Upper lobe of right lung (tissue), 1 donor: ENCODE results near the gene TSPAN4. TPM values are rescaled to one million over a fixed set of nuclear protein-coding genes. Genes with fewer than 3 reads are reported as not detected.

ENCODE experiments used
- ATAC-seq: fragments of 200-7000 bp; cut with Tn5 transposase; one replicate; pipeline ENCODE4 v1.9.1; 2020; ENCODE audit warnings: mild to moderate bottlenecking, moderate library complexity
- DNase-seq: peaks from one replicate; pipeline ENCODE4 v3.0.0-alpha.2; 2020
- H3K27ac ChIP-seq: fragments of 200-600 bp; one replicate; pipeline ENCODE4 v1.8.0; 2022
- H3K27me3 ChIP-seq: fragments of 200-600 bp; one replicate; pipeline ENCODE4 v1.8.0; 2022; ENCODE audit warnings: mild to moderate bottlenecking
- H3K36me3 ChIP-seq: fragments of 200-600 bp; one replicate; pipeline ENCODE4 v1.8.0; 2022
- H3K4me1 ChIP-seq: fragments of 200-600 bp; one replicate; pipeline ENCODE4 v1.8.0; 2022
- H3K4me3 ChIP-seq: fragments of 200-600 bp; one replicate; pipeline ENCODE4 v1.8.0; 2022; ENCODE audit warnings: mild to moderate bottlenecking
- H3K9me3 ChIP-seq: fragments of 200-600 bp; one replicate; pipeline ENCODE4 v1.8.0; 2022
- intact Hi-C: fragments of 100-400 bp; cut with DNase I; formaldehyde crosslinking; loops from one replicate; pipeline ENCODE4 v1.11.0; 2022
- total RNA-seq: library from RNA; stranded (reverse); fragmentation: NEBNext Ultra II Directional; extraction: Animal tissue kit (Norgen Biotek cat#: 25700); gene quantifications from one replicate; pipeline ENCODE4 v1.2.1, GENCODE V29; 2021
- TF ChIP-seq, protein P1 (sequence below): fragments of 200-600 bp; IDR thresholded peaks from one replicate; pipeline ENCODE4 v1.8.0; 2022; ENCODE audit warnings: antibody characterized with exemption
- donor health status: DM: no; HTN: yes; CAD: no; lungs with severe emphysema.

Gene TSPAN4
- total RNA-seq, 1 donor from 2014 or later: 167 TPM

DNA sequence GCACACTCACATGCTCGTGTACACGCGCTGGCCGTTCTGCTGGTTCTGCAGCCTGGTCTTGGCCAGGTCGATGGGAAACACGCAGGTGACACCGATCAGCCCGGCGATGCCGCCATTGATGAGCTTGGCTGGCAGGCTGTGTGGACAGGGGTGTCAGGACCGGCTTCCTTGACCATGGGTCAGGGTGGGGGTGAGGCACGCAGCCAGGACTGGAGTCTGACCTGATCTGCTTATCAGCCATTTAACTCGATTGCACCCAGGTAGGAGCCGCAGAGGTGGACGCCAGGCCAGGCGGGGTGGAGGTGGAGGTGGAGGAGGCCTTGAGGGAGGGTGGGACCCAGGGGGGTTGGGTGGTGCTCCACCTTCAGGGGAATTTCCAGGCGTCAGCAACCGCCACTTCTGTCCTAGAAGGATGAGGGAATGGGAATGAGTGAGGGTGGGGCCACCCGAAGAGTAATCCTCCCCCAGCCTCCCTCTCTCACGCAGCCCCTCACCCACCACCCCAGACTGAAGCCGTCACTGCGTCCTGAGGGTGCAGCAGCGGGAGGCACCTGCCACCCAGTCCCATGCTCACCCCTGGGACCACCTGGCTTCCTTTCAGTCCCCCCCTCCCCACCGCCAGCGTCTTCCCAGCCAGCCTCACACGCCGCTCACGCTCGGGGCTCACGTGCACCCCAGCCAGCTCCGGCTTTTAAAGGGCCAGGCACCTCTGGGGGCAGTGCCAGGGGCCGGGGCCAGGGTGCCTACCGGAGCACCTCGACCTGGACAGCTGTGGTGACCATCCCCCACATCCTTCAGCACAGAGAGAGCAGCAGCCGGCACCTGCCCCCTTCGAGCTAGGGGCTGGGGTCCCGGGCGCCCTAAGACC is 47.7 kb upstream of the TSPAN4 start:
- Histone ChIP-seq H3K4me1 (peaks cover 22% of the 10 kb centered on the region), H3K36me3 (peaks cover 7% of the 10 kb centered on the region), H3K4me3 (peak overlapping the region; percentile 87), H3K27me3 (no peaks in the 10 kb centered on the region), H3K9me3 (no peaks in the 10 kb centered on the region), H3K27ac (peak overlapping the region; percentile 73)
- DNase-seq (no peak), ATAC-seq (peak; percentile 8)
- TF ChIP-seq, protein P1, sequence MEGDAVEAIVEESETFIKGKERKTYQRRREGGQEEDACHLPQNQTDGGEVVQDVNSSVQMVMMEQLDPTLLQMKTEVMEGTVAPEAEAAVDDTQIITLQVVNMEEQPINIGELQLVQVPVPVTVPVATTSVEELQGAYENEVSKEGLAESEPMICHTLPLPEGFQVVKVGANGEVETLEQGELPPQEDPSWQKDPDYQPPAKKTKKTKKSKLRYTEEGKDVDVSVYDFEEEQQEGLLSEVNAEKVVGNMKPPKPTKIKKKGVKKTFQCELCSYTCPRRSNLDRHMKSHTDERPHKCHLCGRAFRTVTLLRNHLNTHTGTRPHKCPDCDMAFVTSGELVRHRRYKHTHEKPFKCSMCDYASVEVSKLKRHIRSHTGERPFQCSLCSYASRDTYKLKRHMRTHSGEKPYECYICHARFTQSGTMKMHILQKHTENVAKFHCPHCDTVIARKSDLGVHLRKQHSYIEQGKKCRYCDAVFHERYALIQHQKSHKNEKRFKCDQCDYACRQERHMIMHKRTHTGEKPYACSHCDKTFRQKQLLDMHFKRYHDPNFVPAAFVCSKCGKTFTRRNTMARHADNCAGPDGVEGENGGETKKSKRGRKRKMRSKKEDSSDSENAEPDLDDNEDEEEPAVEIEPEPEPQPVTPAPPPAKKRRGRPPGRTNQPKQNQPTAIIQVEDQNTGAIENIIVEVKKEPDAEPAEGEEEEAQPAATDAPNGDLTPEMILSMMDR: no peak
- intact Hi-C loops: no loop called here

DNA sequence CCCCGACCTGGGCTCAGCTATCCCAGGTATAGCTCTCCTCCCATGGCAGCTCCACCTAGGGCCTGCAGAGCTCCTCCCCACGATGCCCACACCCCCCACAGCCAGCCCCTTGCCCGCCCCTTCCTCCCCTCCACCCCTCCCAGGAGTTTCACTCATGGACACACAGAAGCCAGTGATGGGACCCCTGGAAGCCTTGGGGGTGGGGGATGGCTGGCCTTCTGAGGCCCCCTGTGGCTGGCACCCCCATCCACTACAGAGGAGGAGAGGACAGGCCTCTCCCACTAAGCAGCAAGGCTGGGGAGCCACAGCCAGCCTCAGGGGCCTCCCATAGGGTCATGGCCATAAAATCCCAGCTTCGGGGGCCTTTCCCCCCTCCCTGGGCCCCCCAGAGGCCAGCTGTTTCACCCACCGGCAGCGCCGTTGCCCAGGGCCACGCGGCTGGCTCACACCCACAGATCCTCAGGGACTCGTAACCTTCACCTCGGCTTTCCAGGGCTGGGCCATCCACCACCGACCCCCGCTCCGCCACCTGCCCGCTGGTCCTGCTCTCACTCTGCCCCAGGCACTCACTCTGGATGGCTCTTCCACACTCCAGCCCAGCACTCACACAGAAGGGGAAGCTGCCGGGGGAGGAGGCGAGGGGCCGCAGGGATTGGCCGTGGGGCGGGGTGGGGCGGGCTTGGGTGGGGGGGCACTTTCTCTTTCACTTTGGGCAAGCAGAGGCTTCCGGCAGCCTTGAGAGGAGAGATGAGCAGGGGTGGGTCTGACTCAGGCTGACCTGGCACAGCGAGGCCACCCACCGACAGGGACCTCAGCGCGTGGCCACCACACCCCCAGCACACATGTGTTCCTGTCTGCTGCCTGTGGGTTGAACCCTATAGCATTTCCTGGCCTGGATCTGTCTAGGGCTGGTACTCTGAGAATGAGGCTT is 46.8 kb upstream of the TSPAN4 start:
- DNase-seq (peak; percentile 92), ATAC-seq (peak; percentile 75)
- Histone ChIP-seq H3K4me3 (peak overlapping the region; percentile 87), H3K27me3 (no peaks in the 10 kb centered on the region), H3K27ac (peak overlapping the region; percentile 73), H3K9me3 (no peaks in the 10 kb centered on the region), H3K4me1 (peaks cover 22% of the 10 kb centered on the region), H3K36me3 (peaks cover 7% of the 10 kb centered on the region)
- intact Hi-C loops: no loop called here
- TF ChIP-seq, protein P1: no peak

DNA sequence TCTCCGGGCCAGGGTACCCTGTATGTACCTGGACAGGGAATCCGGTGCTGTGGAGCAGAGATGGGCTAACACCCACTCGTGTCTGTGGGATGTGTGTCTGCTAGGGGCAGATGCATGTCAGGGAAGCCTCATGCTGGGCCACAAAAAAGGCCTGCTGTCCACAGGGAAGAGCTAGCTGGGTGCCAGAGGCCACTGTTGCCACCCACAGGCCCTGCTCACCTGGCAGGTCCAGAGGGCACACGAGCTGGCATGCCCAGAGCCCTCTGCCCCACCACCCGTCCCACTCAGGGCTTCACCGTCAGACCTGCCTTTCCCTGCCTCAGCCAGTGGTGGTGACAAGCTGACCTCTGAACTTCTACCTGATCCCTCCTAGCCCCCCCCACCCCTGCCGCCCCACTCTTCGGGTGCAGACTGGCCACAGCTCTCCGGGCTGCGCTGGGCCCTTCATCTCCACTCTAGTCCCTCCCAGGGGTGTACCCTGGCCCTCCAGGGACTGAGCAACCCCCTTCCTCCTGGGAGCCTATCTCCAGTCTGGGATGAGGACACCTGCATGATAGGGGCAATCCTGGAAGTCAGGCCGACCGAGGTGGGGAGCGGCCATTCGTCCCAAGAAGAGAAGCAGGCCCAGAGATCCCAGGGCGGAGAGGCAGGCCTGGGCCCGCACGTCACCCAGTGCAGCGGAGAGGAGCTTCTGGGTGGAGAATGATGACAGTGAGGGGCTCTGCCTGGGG is 45.9 kb upstream of the TSPAN4 start:
- ATAC-seq (no peak), DNase-seq (no peak)
- TF ChIP-seq, protein P1: no peak
- Histone ChIP-seq H3K9me3 (no peaks in the 10 kb centered on the region), H3K27ac (peak overlapping the region; percentile 73), H3K4me3 (peak overlapping the region; percentile 87), H3K36me3 (peaks cover 5% of the 10 kb centered on the region), H3K4me1 (peaks cover 22% of the 10 kb centered on the region), H3K27me3 (no peaks in the 10 kb centered on the region)
- intact Hi-C loops: no loop called here

DNA sequence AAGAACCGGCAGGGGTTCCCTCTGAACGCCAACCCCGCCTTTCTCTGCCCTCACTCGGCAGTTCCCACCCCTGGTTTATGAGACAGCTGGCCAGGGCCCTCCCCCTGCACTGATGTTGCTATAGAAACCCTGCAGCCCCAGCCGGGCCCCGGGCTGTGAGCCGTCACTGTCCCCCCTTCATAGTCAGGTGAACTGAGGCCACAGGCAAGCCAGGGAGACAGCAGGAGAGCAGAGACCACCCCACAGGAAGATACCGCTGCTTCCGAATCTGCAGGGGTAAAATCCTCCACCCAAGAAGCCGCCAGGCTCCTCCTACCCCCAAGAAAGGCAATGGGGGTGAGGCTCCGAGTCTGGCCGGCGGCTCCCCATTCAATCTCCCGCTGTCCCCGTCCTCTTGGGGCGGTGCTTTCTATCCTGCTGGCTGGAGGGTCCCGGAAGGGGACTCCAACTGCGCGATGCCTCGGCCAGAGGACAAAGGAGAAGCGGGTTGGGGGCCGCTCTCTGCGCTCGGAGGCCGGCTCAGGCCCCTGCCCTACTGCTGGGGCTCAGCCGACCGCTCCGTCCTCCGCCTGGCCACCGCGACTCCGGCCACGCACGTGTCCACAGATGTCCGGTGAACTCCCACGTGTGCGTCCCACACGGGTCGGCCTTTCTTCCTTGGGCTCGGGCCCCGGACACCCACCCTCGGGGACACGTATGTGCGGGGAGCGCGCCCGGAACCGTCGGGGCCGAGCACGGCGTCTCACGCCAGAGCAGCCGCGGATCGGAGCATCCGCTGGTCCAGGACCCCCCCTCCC is 45.2 kb upstream of the TSPAN4 start:
- H3K27me3 ChIP-seq: no peaks in the 10 kb centered on the region
- H3K27ac ChIP-seq: peak overlapping the region; percentile 73
- ATAC-seq: peak; percentile 56
- DNase-seq: peak; percentile 88
- H3K36me3 ChIP-seq: no peaks in the 10 kb centered on the region
- intact Hi-C loops: no loop called here
- H3K4me1 ChIP-seq: peaks cover 22% of the 10 kb centered on the region
- peak overlapping the region; percentile 87 for H3K4me3 ChIP-seq
- no peaks in the 10 kb centered on the region for H3K9me3 ChIP-seq
- TF ChIP-seq, protein P1: no peak
